BLaER1 (cell line): Measurements from ENCODE around the gene TMEM248.

Source experiments
- H3K27ac ChIP-seq: shearing (Covaris generic); formaldehyde crosslinking; 2 replicates; pipeline ENCODE4 v1.8.1; 2022
- H3K27me3 ChIP-seq: shearing (Covaris generic); formaldehyde crosslinking; 2 replicates; pipeline ENCODE4 v1.8.1; 2022
- H3K36me3 ChIP-seq: shearing (Covaris generic); formaldehyde crosslinking; 2 replicates; pipeline ENCODE4 v1.8.1; 2022
- H3K4me1 ChIP-seq: shearing (Covaris generic); formaldehyde crosslinking; 2 replicates; pipeline ENCODE4 v1.8.1; 2022
- H3K4me2 ChIP-seq: shearing (Covaris generic); formaldehyde crosslinking; 2 replicates; pipeline ENCODE4 v1.8.1; 2022
- H3K4me3 ChIP-seq: shearing (Covaris generic); formaldehyde crosslinking; 2 replicates; pipeline ENCODE4 v1.8.1; 2022
- H3K9ac ChIP-seq: shearing (Covaris generic); formaldehyde crosslinking; 2 replicates; pipeline ENCODE4 v1.8.1; 2022
- H3K9me3 ChIP-seq: shearing (Covaris generic); formaldehyde crosslinking; 2 replicates; pipeline ENCODE4 v1.8.1; 2022
- H4K20me1 ChIP-seq: shearing (Covaris generic); formaldehyde crosslinking; 2 replicates; pipeline ENCODE4 v1.8.1; 2022
- Cebpa-rat ChIP-seq: shearing (Covaris generic); IDR thresholded peaks from 2 replicates; pipeline ENCODE4 v1.8.1; 2022

The TMEM248 gene

GRCh38 chr7:66921396-66921917 is 432 bp downstream of the TMEM248 start:
- Histone ChIP-seq H4K20me1 (peaks cover 47% of the 10 kb centered on the region), H3K9ac (peak overlapping the region; percentile 95), H3K4me3 (peak overlapping the region; percentile 99), H3K4me2 (peak overlapping the region; percentile 91), H3K36me3 (peaks cover 37% of the 10 kb centered on the region), H3K4me1 (peaks cover 29% of the 10 kb centered on the region), H3K27me3 (no peaks in the 10 kb centered on the region), H3K27ac (peak overlapping the region; percentile 96), H3K9me3 (no peaks in the 10 kb centered on the region)
- no peak for TF ChIP-seq Cebpa-rat

- peaks cover 29% of the 10 kb centered on the region for H3K4me1 ChIP-seq
- peak overlapping the region; percentile 96 for H3K27ac ChIP-seq
- H3K9me3 ChIP-seq: no peaks in the 10 kb centered on the region
- H3K27me3 ChIP-seq: no peaks in the 10 kb centered on the region
- peak overlapping the region; percentile 99 for H3K4me3 ChIP-seq
- H4K20me1 ChIP-seq: peaks cover 52% of the 10 kb centered on the region
- peak overlapping the region; percentile 91 for H3K4me2 ChIP-seq
- H3K9ac ChIP-seq: peak overlapping the region; percentile 95
- no peak for TF ChIP-seq Cebpa-rat
- H3K36me3 ChIP-seq: peaks cover 40% of the 10 kb centered on the region
Measured at GRCh38 chr7:66921918-66922486, 977 bp downstream of the TMEM248 start.

- H3K4me1 ChIP-seq: peaks cover 26% of the 10 kb centered on the region
- H3K9ac ChIP-seq: no peak overlapping the region
- no peaks in the 10 kb centered on the region for H3K9me3 ChIP-seq
- peaks cover 72% of the 10 kb centered on the region for H3K36me3 ChIP-seq
- no peak for TF ChIP-seq Cebpa-rat
- no peak overlapping the region for H3K4me2 ChIP-seq
- no peak overlapping the region for H3K4me3 ChIP-seq
- peaks cover 85% of the 10 kb centered on the region for H4K20me1 ChIP-seq
- no peak overlapping the region for H3K27ac ChIP-seq
- no peaks in the 10 kb centered on the region for H3K27me3 ChIP-seq
Measured at GRCh38 chr7:66925255-66925654, 4.2 kb downstream of the TMEM248 start.

- H3K9ac ChIP-seq: no peak overlapping the region
- H3K4me3 ChIP-seq: no peak overlapping the region
- peaks cover 28% of the 10 kb centered on the region for H3K4me1 ChIP-seq
- H3K36me3 ChIP-seq: peaks cover 86% of the 10 kb centered on the region
- H3K27ac ChIP-seq: no peak overlapping the region
- no peaks in the 10 kb centered on the region for H3K27me3 ChIP-seq
- no peak overlapping the region for H3K4me2 ChIP-seq
- H3K9me3 ChIP-seq: no peaks in the 10 kb centered on the region
- no peak for TF ChIP-seq Cebpa-rat
- peaks cover 100% of the 10 kb centered on the region for H4K20me1 ChIP-seq
Measured at GRCh38 chr7:66927348-66927948, 6.4 kb downstream of the TMEM248 start.

- Histone ChIP-seq H3K27me3 (no peaks in the 10 kb centered on the region), H3K27ac (no peak overlapping the region), H3K9me3 (no peaks in the 10 kb centered on the region), H4K20me1 (peaks cover 100% of the 10 kb centered on the region), H3K9ac (no peak overlapping the region), H3K4me1 (peaks cover 26% of the 10 kb centered on the region), H3K4me2 (no peak overlapping the region), H3K4me3 (no peak overlapping the region), H3K36me3 (peaks cover 85% of the 10 kb centered on the region)
- no peak for TF ChIP-seq Cebpa-rat
Measured at GRCh38 chr7:66928388-66928787, 7.4 kb downstream of the TMEM248 start.

GRCh38 chr7:66929165-66929564 is 8.1 kb downstream of the TMEM248 start:
- peaks cover 19% of the 10 kb centered on the region for H3K4me1 ChIP-seq
- H3K36me3 ChIP-seq: peaks cover 78% of the 10 kb centered on the region
- no peak for TF ChIP-seq Cebpa-rat
- no peak overlapping the region for H3K9ac ChIP-seq
- no peaks in the 10 kb centered on the region for H3K9me3 ChIP-seq
- no peak overlapping the region for H3K4me2 ChIP-seq
- H3K27me3 ChIP-seq: no peaks in the 10 kb centered on the region
- peaks cover 100% of the 10 kb centered on the region for H4K20me1 ChIP-seq
- H3K27ac ChIP-seq: no peak overlapping the region
- no peak overlapping the region for H3K4me3 ChIP-seq

GRCh38 chr7:66929935-66930334 is 8.9 kb downstream of the TMEM248 start:
- Histone ChIP-seq H3K4me3 (no peak overlapping the region), H3K36me3 (peaks cover 77% of the 10 kb centered on the region), H3K4me2 (no peak overlapping the region), H3K27ac (no peak overlapping the region), H3K4me1 (peaks cover 19% of the 10 kb centered on the region), H4K20me1 (peaks cover 100% of the 10 kb centered on the region), H3K9ac (no peak overlapping the region), H3K9me3 (no peaks in the 10 kb centered on the region), H3K27me3 (no peaks in the 10 kb centered on the region)
- TF ChIP-seq Cebpa-rat: no peak

GRCh38 chr7:66930341-66930740 is 9.3 kb downstream of the TMEM248 start:
- no peak for TF ChIP-seq Cebpa-rat
- Histone ChIP-seq H3K27ac (no peak overlapping the region), H4K20me1 (peaks cover 100% of the 10 kb centered on the region), H3K36me3 (peaks cover 77% of the 10 kb centered on the region), H3K27me3 (no peaks in the 10 kb centered on the region), H3K9ac (no peak overlapping the region), H3K9me3 (peaks cover 4% of the 10 kb centered on the region), H3K4me1 (peaks cover 19% of the 10 kb centered on the region), H3K4me2 (no peak overlapping the region), H3K4me3 (no peak overlapping the region)

GRCh38 chr7:66933469-66933868 is 12.4 kb downstream of the TMEM248 start:
- H3K4me1 ChIP-seq: peaks cover 19% of the 10 kb centered on the region
- H3K27me3 ChIP-seq: no peaks in the 10 kb centered on the region
- H3K36me3 ChIP-seq: peaks cover 76% of the 10 kb centered on the region
- no peak overlapping the region for H3K9ac ChIP-seq
- peaks cover 100% of the 10 kb centered on the region for H4K20me1 ChIP-seq
- no peak overlapping the region for H3K4me3 ChIP-seq
- H3K4me2 ChIP-seq: no peak overlapping the region
- peaks cover 30% of the 10 kb centered on the region for H3K9me3 ChIP-seq
- H3K27ac ChIP-seq: no peak overlapping the region
- no peak for TF ChIP-seq Cebpa-rat

- H3K9ac ChIP-seq: no peak overlapping the region
- peaks cover 85% of the 10 kb centered on the region for H3K36me3 ChIP-seq
Measured at GRCh38 chr7:66937940-66938339, 16.9 kb downstream of the TMEM248 start.

More at GRCh38 chr7:66937940-66938339, 16.9 kb downstream of the TMEM248 start:
- peaks cover 3% of the 10 kb centered on the region for H3K4me1 ChIP-seq
- H3K27ac ChIP-seq: no peak overlapping the region
- no peak overlapping the region for H3K4me3 ChIP-seq
- no peak for TF ChIP-seq Cebpa-rat
- H3K9me3 ChIP-seq: peaks cover 30% of the 10 kb centered on the region
- H3K4me2 ChIP-seq: no peak overlapping the region
- peaks cover 98% of the 10 kb centered on the region for H4K20me1 ChIP-seq
- no peaks in the 10 kb centered on the region for H3K27me3 ChIP-seq
